H9 (cell line): ENCODE measurements around the gene FBLL1. TPM values are rescaled to one million over a fixed set of nuclear protein-coding genes. Genes with fewer than 3 reads are reported as not detected.

Source experiments
- DNase-seq: peaks from one replicate; pipeline ENCODE4 v3.0.0-alpha.2; 2017
- H2AFZ ChIP-seq: one replicate; pipeline ENCODE4 v1.6.1; 2013; ENCODE audit warnings: mild to moderate bottlenecking, low read length, control low read depth, moderate library complexity
- H2AK5ac ChIP-seq: 2 replicates; pipeline ENCODE4 v1.6.1; 2013; ENCODE audit warnings: low read length, control low read depth, mixed read lengths; ENCODE audit not compliant: insufficient read length
- H2BK120ac ChIP-seq: one replicate; pipeline ENCODE4 v1.6.1; 2013; ENCODE audit warnings: low read depth, mild to moderate bottlenecking, low read length, control low read depth, inconsistent platforms; ENCODE audit not compliant: poor library complexity, severe bottlenecking
- H2BK12ac ChIP-seq: 2 replicates; pipeline ENCODE4 v1.6.1; 2013; ENCODE audit warnings: low read length, control low read depth, mixed read lengths, low read depth; ENCODE audit not compliant: insufficient read length
- H2BK15ac ChIP-seq: 2 replicates; pipeline ENCODE4 v1.6.1; 2013; ENCODE audit warnings: low read depth, low read length, control low read depth
- H2BK20ac ChIP-seq: one replicate; pipeline ENCODE4 v1.6.1; 2013; ENCODE audit warnings: low read depth, mild to moderate bottlenecking, low read length, control low read depth, inconsistent platforms; ENCODE audit not compliant: poor library complexity, severe bottlenecking
- H2BK5ac ChIP-seq: 2 replicates; pipeline ENCODE4 v1.6.1; 2013; ENCODE audit warnings: low read length, control low read depth, mixed read lengths; ENCODE audit not compliant: insufficient read length
- H3K14ac ChIP-seq: 2 replicates; pipeline ENCODE4 v1.6.1; 2013; ENCODE audit warnings: low read length, control low read depth; ENCODE audit not compliant: insufficient read depth
- H3K18ac ChIP-seq: 2 replicates; pipeline ENCODE4 v1.6.1; 2013; ENCODE audit warnings: low read depth, mild to moderate bottlenecking, mixed read lengths, low read length, control low read depth; ENCODE audit not compliant: insufficient read length
- H3K23ac ChIP-seq: 2 replicates; pipeline ENCODE4 v1.6.1; 2013; ENCODE audit warnings: low read length, control low read depth, mixed read lengths, low read depth; ENCODE audit not compliant: insufficient read length
- H3K23me2 ChIP-seq: 2 replicates; pipeline ENCODE4 v1.6.1; 2013; ENCODE audit warnings: low read depth, mild to moderate bottlenecking, mixed read lengths, low read length, control low read depth; ENCODE audit not compliant: insufficient read length, poor library complexity, severe bottlenecking
- H3K27ac ChIP-seq: 2 replicates; pipeline ENCODE4 v1.5.1; 2013; ENCODE audit warnings: low read length, control low read depth, mixed read lengths, low read depth; ENCODE audit not compliant: insufficient read length
- H3K27me3 ChIP-seq: 2 replicates; pipeline ENCODE4 v1.6.1; 2013; ENCODE audit warnings: low read length, control low read depth, inconsistent platforms; ENCODE audit not compliant: insufficient read depth
- H3K4ac ChIP-seq: 2 replicates; pipeline ENCODE4 v1.6.1; 2013; ENCODE audit warnings: low read depth, mild to moderate bottlenecking, control low read depth, inconsistent platforms, low read length, moderate library complexity
- H3K4me1 ChIP-seq: 2 replicates; pipeline ENCODE4 v1.6.1; 2013; ENCODE audit warnings: low read length, control low read depth, inconsistent platforms; ENCODE audit not compliant: insufficient read depth
- H3K4me2 ChIP-seq: 2 replicates; pipeline ENCODE4 v1.6.1; 2013; ENCODE audit warnings: low read length, control low read depth, mixed read lengths; ENCODE audit not compliant: insufficient read length, insufficient read depth
- H3K56ac ChIP-seq: 2 replicates; pipeline ENCODE4 v1.6.1; 2013; ENCODE audit warnings: low read depth, mild to moderate bottlenecking, mixed read lengths, low read length, control low read depth; ENCODE audit not compliant: insufficient read length
- H3K79me1 ChIP-seq: 2 replicates; pipeline ENCODE4 v1.6.1; 2013; ENCODE audit warnings: low read depth, mild to moderate bottlenecking, moderate library complexity, low read length, control low read depth, inconsistent platforms; ENCODE audit not compliant: insufficient read depth, poor library complexity, severe bottlenecking
- H3K79me2 ChIP-seq: 2 replicates; pipeline ENCODE4 v1.6.1; 2013; ENCODE audit warnings: low read length, control low read depth, inconsistent platforms; ENCODE audit not compliant: insufficient read depth
- H3K9ac ChIP-seq: 2 replicates; pipeline ENCODE4 v1.6.1; 2013; ENCODE audit warnings: low read length, control low read depth, mixed read lengths; ENCODE audit not compliant: insufficient read length; ENCODE audit errors: extremely low read depth
- H3K9me3 ChIP-seq: one replicate; pipeline ENCODE4 v1.6.1; 2013; ENCODE audit warnings: low read depth, low read length, inconsistent platforms; ENCODE audit not compliant: control insufficient read depth
- H3T11ph ChIP-seq: one replicate; pipeline ENCODE4 v1.6.1; 2013; ENCODE audit warnings: mild to moderate bottlenecking, low read length, control low read depth, inconsistent platforms
- H4K20me1 ChIP-seq: one replicate; pipeline ENCODE4 v1.6.1; 2013; ENCODE audit not compliant: control insufficient read depth, insufficient read length, insufficient read depth
- H4K5ac ChIP-seq: 2 replicates; pipeline ENCODE4 v1.6.1; 2013; ENCODE audit warnings: low read depth, mild to moderate bottlenecking, mixed read lengths, low read length, control low read depth; ENCODE audit not compliant: insufficient read length
- H4K8ac ChIP-seq: replicated peaks from 2 replicates; pipeline ENCODE4 v1.6.1; 2013; ENCODE audit warnings: low read length, control low read depth, mixed read lengths, low read depth; ENCODE audit not compliant: insufficient read length
- H4K91ac ChIP-seq: 2 replicates; pipeline ENCODE4 v1.6.1; 2013; ENCODE audit warnings: low read depth, mild to moderate bottlenecking, moderate library complexity, mixed read lengths, low read length, control low read depth; ENCODE audit not compliant: insufficient read length
- H3K27ac Mint-ChIP-seq, 3 experiments: 2 replicates in 2 of 3; 3 replicates in 1 of 3; pipeline ENCODE4 v1.8.0; 2020 to 2021; ENCODE audit warnings: mixed read lengths in 3 of 3, mild to moderate bottlenecking in 1 of 3, moderate library complexity in 1 of 3
- H3K27me3 Mint-ChIP-seq: 2 replicates; pipeline ENCODE4 v1.8.0; 2021; ENCODE audit warnings: low read depth, mild to moderate bottlenecking, moderate library complexity, mixed read lengths
- H3K36me3 Mint-ChIP-seq, 3 experiments: 2 replicates in 2 of 3; 3 replicates in 1 of 3; pipeline ENCODE4 v1.8.0; 2020 to 2021; ENCODE audit warnings: low read depth in 3 of 3, mixed read lengths in 3 of 3; ENCODE audit not compliant: insufficient read depth in 1 of 3
- H3K4me1 Mint-ChIP-seq, 2 experiments: 2 replicates each; pipeline ENCODE4 v1.8.0; 2020; ENCODE audit warnings: mixed read lengths in 2 of 2
- H3K4me3 Mint-ChIP-seq, 2 experiments: 2 replicates in 1 of 2; 3 replicates in 1 of 2; pipeline ENCODE4 v1.8.0; 2020 to 2021; ENCODE audit warnings: mild to moderate bottlenecking in 2 of 2, mixed read lengths in 2 of 2, moderate library complexity in 1 of 2
- H3K9me3 Mint-ChIP-seq, 2 experiments: 2 replicates in 1 of 2; 3 replicates in 1 of 2; pipeline ENCODE4 v1.8.0; 2020; ENCODE audit warnings: mild to moderate bottlenecking in 2 of 2, mixed read lengths in 2 of 2, moderate library complexity in 1 of 2
- WGBS: extraction: QIAGEN DNeasy Blood & Tissue Kit; methylation state at CpG from one replicate; pipeline ENCODE4 v1.1.7; 2013; ENCODE audit warnings: missing lambda C conversion rate, low lambda C conversion rate, mixed read lengths; ENCODE audit not compliant: insufficient read length; ENCODE audit errors: extremely low coverage; 5-methylcytosine and 5-hydroxymethylcytosine counted together
- total RNA-seq: library from RNA; stranded (reverse); gene quantifications from 2 replicates; pipeline ENCODE4 v1.2.1, GENCODE V29; 2021
- TF ChIP-seq, protein P1 (sequence below): fragments of 200-600 bp; sonication (generic); conservative IDR thresholded peaks from 3 replicates; pipeline ENCODE4 v1.8.0; 2021; ENCODE audit warnings: antibody characterized with exemption, mild to moderate bottlenecking

Gene FBLL1
- total RNA-seq, 1 experiment from 2014 or later, result 3.6 TPM

DNA sequence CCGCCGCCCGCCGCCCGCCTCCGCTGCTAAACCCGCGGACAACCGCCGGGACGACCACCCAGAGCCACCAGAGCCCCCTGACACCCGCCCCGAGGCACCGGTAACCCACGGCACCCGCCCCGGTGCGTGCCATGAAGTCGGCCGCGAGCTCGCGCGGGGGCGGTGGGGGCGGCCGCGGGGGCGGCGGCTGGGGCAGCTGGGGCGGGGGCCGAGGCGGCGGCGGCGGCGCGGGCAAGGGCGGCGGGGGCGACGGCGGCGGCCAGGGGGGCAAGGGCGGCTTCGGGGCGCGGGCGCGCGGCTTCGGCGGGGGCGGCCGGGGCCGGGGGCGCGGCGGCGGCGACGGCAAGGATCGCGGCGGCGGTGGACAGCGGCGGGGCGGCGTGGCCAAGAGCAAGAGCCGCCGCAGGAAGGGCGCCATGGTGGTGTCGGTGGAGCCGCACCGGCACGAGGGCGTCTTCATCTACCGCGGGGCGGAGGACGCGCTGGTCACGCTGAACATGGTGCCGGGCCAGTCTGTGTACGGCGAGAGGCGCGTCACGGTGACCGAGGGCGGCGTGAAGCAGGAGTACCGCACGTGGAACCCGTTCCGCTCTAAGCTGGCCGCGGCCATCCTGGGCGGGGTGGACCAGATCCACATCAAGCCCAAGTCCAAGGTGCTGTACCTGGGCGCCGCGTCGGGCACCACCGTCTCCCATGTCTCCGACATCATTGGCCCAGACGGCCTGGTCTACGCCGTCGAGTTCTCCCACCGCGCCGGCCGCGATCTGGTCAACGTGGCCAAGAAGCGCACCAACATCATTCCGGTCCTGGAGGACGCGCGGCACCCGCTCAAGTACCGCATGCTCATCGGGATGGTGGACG, 499 bp downstream of the FBLL1 start:
- peaks cover 4% of the 10 kb centered on the region for H3K23me2 ChIP-seq
- no peak overlapping the region for H2BK20ac ChIP-seq
- H2BK12ac ChIP-seq, result no peak overlapping the region
- no peaks in the 10 kb centered on the region for H3K79me1 ChIP-seq
- no CpG with 5 or more reads among the region's 125 CpGs for WGBS
- peak; percentile 43 for DNase-seq
- H3K4me2 ChIP-seq, result peak overlapping the region; percentile 76
- H4K91ac ChIP-seq, result no peak overlapping the region
- peak overlapping the region; percentile 74; the same call in 1 of the 2 replicates for H3K14ac ChIP-seq
- peak overlapping the region; percentile 72 for H3K18ac ChIP-seq
- no peak overlapping the region for H3K4ac ChIP-seq
- H3K9me3 ChIP-seq, result no peaks in the 10 kb centered on the region
- peaks cover 3 to 8% of the 10 kb centered on the region in 2 experiments; a peak in 2 of 5 replicates for H3K9me3 Mint-ChIP-seq
- H3K27me3 Mint-ChIP-seq, result peaks cover 34% of the 10 kb centered on the region
- H2BK120ac ChIP-seq, result no peak overlapping the region
- no peak overlapping the region for H2AK5ac ChIP-seq
- H2BK15ac ChIP-seq, result no peak overlapping the region
- H2BK5ac ChIP-seq, result no peak overlapping the region
- peaks cover 19 to 29% of the 10 kb centered on the region in 2 experiments for H3K4me1 Mint-ChIP-seq
- peaks cover 5% of the 10 kb centered on the region for H3K4me1 ChIP-seq
- no peak overlapping the region for H3K9ac ChIP-seq
- no peak overlapping the region for H3K27ac Mint-ChIP-seq
- H4K20me1 ChIP-seq, result no peaks in the 10 kb centered on the region
- no peak overlapping the region for H2AFZ ChIP-seq
- H3K36me3 Mint-ChIP-seq, result peaks cover 0 to 7% (median 2%) of the 10 kb centered on the region in 3 experiments; a peak in 2 of 7 replicates
- H3K4me3 Mint-ChIP-seq, result peak overlapping the region; percentile 73 to 86
- H3K23ac ChIP-seq, result no peak overlapping the region
- no peak overlapping the region for H3K27ac ChIP-seq
- TF ChIP-seq, protein P1, sequence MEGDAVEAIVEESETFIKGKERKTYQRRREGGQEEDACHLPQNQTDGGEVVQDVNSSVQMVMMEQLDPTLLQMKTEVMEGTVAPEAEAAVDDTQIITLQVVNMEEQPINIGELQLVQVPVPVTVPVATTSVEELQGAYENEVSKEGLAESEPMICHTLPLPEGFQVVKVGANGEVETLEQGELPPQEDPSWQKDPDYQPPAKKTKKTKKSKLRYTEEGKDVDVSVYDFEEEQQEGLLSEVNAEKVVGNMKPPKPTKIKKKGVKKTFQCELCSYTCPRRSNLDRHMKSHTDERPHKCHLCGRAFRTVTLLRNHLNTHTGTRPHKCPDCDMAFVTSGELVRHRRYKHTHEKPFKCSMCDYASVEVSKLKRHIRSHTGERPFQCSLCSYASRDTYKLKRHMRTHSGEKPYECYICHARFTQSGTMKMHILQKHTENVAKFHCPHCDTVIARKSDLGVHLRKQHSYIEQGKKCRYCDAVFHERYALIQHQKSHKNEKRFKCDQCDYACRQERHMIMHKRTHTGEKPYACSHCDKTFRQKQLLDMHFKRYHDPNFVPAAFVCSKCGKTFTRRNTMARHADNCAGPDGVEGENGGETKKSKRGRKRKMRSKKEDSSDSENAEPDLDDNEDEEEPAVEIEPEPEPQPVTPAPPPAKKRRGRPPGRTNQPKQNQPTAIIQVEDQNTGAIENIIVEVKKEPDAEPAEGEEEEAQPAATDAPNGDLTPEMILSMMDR, result no peak
- no peak overlapping the region for H4K8ac ChIP-seq
- H3K27me3 ChIP-seq, result peaks cover 7% of the 10 kb centered on the region; the same call in 1 of the 2 replicates
- no peak overlapping the region for H3K56ac ChIP-seq
- no peaks in the 10 kb centered on the region for H3K79me2 ChIP-seq
- no peak overlapping the region for H3T11ph ChIP-seq
- H4K5ac ChIP-seq, result no peak overlapping the region
